H1 (cell line): ENCODE data around the gene ADAMTS4.

ENCODE experiments used
- EP300 ChIP-seq, 2 experiments: IDR thresholded peaks; 1 replicate in 1 of 2; 2 replicates in 1 of 2; pipeline ENCODE4 v1.6.1; 2011 to 2012; ENCODE audit warnings: low read depth in 2 of 2, low read length in 2 of 2, mild to moderate bottlenecking in 2 of 2, borderline replicate concordance in 1 of 2, inconsistent platforms in 1 of 2, moderate library complexity in 1 of 2
- POLR2AphosphoS5 ChIP-seq: IDR thresholded peaks from 2 replicates; pipeline ENCODE4 v1.6.1; 2011; ENCODE audit warnings: low read depth, low read length

- TF ChIP-seq EP300 (IDR thresholded peaks at IDR 0.05; ENCODE audit: borderline replicate concordance in 1 of 2, low read depth in 2 of 2, low read length in 2 of 2) (no peak), POLR2AphosphoS5 (no peak)
Observed at GRCh38 chr1:161192476-161193465, 6.1 kb downstream of the ADAMTS4 start.
